Neural progenitor cell (in vitro differentiated cells): ENCODE results near the gene ZNF503. TPM values are rescaled to one million over a fixed set of nuclear protein-coding genes. Genes with fewer than 3 reads are reported as not detected.

Source experiments
- DNase-seq: peaks from one replicate; pipeline ENCODE4 v3.0.0-alpha.2; 2016; ENCODE audit warnings: low spot score
- H2AFZ ChIP-seq: fragments of 200-600 bp; sonication (generic); replicated peaks from 2 replicates; pipeline ENCODE4 v1.6.1; 2016; ENCODE audit warnings: antibody characterized with exemption
- H3F3A ChIP-seq: fragments of 200-600 bp; sonication (generic); 2 replicates; pipeline ENCODE4 v1.6.1; 2016; ENCODE audit warnings: antibody characterized with exemption, low read depth
- H3K27ac ChIP-seq: fragments of 200-600 bp; sonication (generic); 2 replicates; pipeline ENCODE4 v1.5.1; 2016; ENCODE audit warnings: mild to moderate bottlenecking
- H3K27me3 ChIP-seq: fragments of 200-600 bp; sonication (generic); 2 replicates; pipeline ENCODE4 v1.6.1; 2016; ENCODE audit warnings: mild to moderate bottlenecking, moderate library complexity
- H3K36me3 ChIP-seq: fragments of 200-600 bp; sonication (generic); 2 replicates; pipeline ENCODE4 v1.5.1; 2016
- H3K4me1 ChIP-seq: fragments of 200-600 bp; sonication (generic); 2 replicates; pipeline ENCODE4 v1.6.1; 2016; ENCODE audit warnings: mixed run types
- H3K4me2 ChIP-seq: fragments of 200-600 bp; sonication (generic); 2 replicates; pipeline ENCODE4 v1.6.1; 2016
- H3K4me3 ChIP-seq: fragments of 200-600 bp; sonication (generic); 2 replicates; pipeline ENCODE4 v1.5.1; 2016
- H3K79me2 ChIP-seq: fragments of 200-600 bp; sonication (generic); 2 replicates; pipeline ENCODE4 v1.6.1; 2016; ENCODE audit warnings: low read depth
- H3K9ac ChIP-seq: fragments of 200-600 bp; sonication (generic); 2 replicates; pipeline ENCODE4 v1.6.1; 2016
- H3K9me3 ChIP-seq: fragments of 200-600 bp; sonication (generic); 2 replicates; pipeline ENCODE4 v1.5.1; 2016; ENCODE audit warnings: low read depth
- H4K20me1 ChIP-seq: fragments of 200-600 bp; sonication (generic); 2 replicates; pipeline ENCODE4 v1.6.1; 2016; ENCODE audit warnings: low read depth
- H3K27ac Mint-ChIP-seq: 3 replicates; pipeline ENCODE4 v1.8.0; 2021; ENCODE audit warnings: mixed read lengths
- H3K27me3 Mint-ChIP-seq: 2 replicates; pipeline ENCODE4 v1.8.0; 2022; ENCODE audit warnings: low read depth, mild to moderate bottlenecking, inconsistent platforms, moderate library complexity, mixed read lengths; ENCODE audit not compliant: insufficient read depth
- H3K36me3 Mint-ChIP-seq: 3 replicates; pipeline ENCODE4 v1.8.0; 2021; ENCODE audit warnings: mixed read lengths
- H3K4me1 Mint-ChIP-seq: 3 replicates; pipeline ENCODE4 v1.8.0; 2021; ENCODE audit warnings: mixed read lengths
- H3K4me3 Mint-ChIP-seq: 3 replicates; pipeline ENCODE4 v1.8.0; 2021; ENCODE audit warnings: mild to moderate bottlenecking, moderate library complexity, mixed read lengths
- H3K9me3 Mint-ChIP-seq: 3 replicates; pipeline ENCODE4 v1.8.0; 2020; ENCODE audit warnings: mixed read lengths
- CTCF ChIP-seq: fragments of 200-600 bp; sonication (generic); IDR thresholded peaks from 2 replicates; pipeline ENCODE4 v1.5.1; 2017; ENCODE audit warnings: antibody characterized with exemption, mild to moderate bottlenecking
- EZH2 ChIP-seq: fragments of 200-600 bp; sonication (generic); IDR thresholded peaks from 2 replicates; pipeline ENCODE4 v1.6.1; 2017; ENCODE audit warnings: antibody characterized with exemption, mild to moderate bottlenecking, moderate library complexity
- EZH2phosphoT487 ChIP-seq: fragments of 200-600 bp; sonication (generic); IDR thresholded peaks from 2 replicates; pipeline ENCODE4 v1.6.1; 2017; ENCODE audit warnings: antibody characterized with exemption
- total RNA-seq: library from RNA; depleted of rRNA; stranded (reverse); fragments of >200 nt; gene quantifications from 2 replicates; pipeline ENCODE4 v1.2.3, GENCODE V29; 2015; ENCODE audit warnings: low replicate concordance

ZNF503 gene
- total RNA-seq, 1 donor from 2014 or later: 8.3 TPM

- no peaks in the 10 kb centered on the region for H3K9me3 Mint-ChIP-seq
- H3K4me3 Mint-ChIP-seq: no peak overlapping the region
- Histone ChIP-seq H3K79me2 (no peaks in the 10 kb centered on the region), H3K4me1 (no peaks in the 10 kb centered on the region), H3K9me3 (no peaks in the 10 kb centered on the region), H3K27me3 (no peaks in the 10 kb centered on the region), H4K20me1 (no peaks in the 10 kb centered on the region), H3K27ac (no peak overlapping the region), H3K4me3 (no peak overlapping the region), H3K9ac (no peak overlapping the region), H2AFZ (no peak overlapping the region), H3K4me2 (no peak overlapping the region), H3K36me3 (no peaks in the 10 kb centered on the region), H3F3A (no peaks in the 10 kb centered on the region)
- no peak overlapping the region for H3K27ac Mint-ChIP-seq
- no peak for DNase-seq
- no peaks in the 10 kb centered on the region for H3K36me3 Mint-ChIP-seq
- H3K4me1 Mint-ChIP-seq: peaks cover 3% of the 10 kb centered on the region
- H3K27me3 Mint-ChIP-seq: peaks cover 3% of the 10 kb centered on the region
- TF ChIP-seq EZH2 (no peak), CTCF (no peak), EZH2phosphoT487 (no peak)
These were observed 42.6 kb downstream of the ZNF503 start for GRCh38 chr10:75358835-75359421.

DNA sequence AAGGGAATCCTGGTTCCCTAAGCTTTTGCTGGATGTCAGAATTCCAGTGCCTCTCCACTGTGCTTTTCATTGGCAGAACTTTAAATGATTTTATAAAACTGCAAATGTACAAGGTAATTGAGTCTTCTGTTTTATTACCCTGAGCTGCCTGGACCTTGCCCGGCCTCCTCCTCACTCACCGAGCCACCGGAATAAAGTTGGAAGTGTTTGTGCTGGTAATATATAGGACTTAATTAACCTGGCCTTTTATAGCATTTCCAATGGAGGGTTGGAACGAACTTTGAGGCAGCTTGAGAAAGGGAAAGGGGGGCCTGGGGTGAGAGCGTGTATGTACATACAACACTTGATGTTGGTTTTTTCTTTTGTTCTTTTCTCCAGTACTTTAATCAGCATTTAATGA lies 43.4 kb downstream of the ZNF503 start:
- peaks cover 3% of the 10 kb centered on the region for H3K27me3 Mint-ChIP-seq
- H3K4me3 Mint-ChIP-seq: no peak overlapping the region
- H3K27ac ChIP-seq: no peak overlapping the region
- H3F3A ChIP-seq: no peaks in the 10 kb centered on the region
- H3K36me3 Mint-ChIP-seq: no peaks in the 10 kb centered on the region
- H4K20me1 ChIP-seq: no peaks in the 10 kb centered on the region
- no peak overlapping the region for H3K9ac ChIP-seq
- TF ChIP-seq CTCF (no peak), EZH2 (no peak), EZH2phosphoT487 (no peak)
- no peaks in the 10 kb centered on the region for H3K36me3 ChIP-seq
- no peaks in the 10 kb centered on the region for H3K4me1 ChIP-seq
- no peak overlapping the region for H3K4me2 ChIP-seq
- H3K4me3 ChIP-seq: no peak overlapping the region
- H3K27me3 ChIP-seq: no peaks in the 10 kb centered on the region
- H3K9me3 ChIP-seq: no peaks in the 10 kb centered on the region
- no peak overlapping the region for H2AFZ ChIP-seq
- no peak for DNase-seq
- H3K4me1 Mint-ChIP-seq: peaks cover under 1% of the 10 kb centered on the region
- H3K79me2 ChIP-seq: no peaks in the 10 kb centered on the region
- no peaks in the 10 kb centered on the region for H3K9me3 Mint-ChIP-seq
- no peak overlapping the region for H3K27ac Mint-ChIP-seq

DNA sequence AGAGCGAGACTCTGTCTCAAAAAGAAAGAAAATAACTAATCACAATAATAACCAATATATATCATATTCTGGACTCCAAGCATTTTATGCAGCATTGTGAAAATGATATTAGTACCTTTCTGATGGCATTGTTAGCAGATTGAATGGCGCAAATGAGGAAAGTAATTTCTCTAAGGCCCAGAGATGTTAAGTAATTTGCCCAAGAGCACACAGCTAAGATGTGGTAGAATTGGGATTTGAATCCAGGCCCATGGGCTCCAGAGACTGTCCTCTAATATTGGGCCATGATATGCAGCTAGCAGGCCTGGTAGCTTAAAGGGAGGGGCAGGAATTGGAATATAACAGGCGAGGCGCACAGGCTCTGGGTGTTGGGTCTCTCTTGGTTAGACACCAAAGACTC lies 44.1 kb downstream of the ZNF503 start:
- H2AFZ ChIP-seq: no peak overlapping the region
- H3K79me2 ChIP-seq: no peaks in the 10 kb centered on the region
- no peaks in the 10 kb centered on the region for H3F3A ChIP-seq
- no peak for DNase-seq
- Mint-ChIP-seq H3K27me3 (peaks cover 6% of the 10 kb centered on the region), H3K4me1 (peaks cover 6% of the 10 kb centered on the region), H3K9me3 (no peaks in the 10 kb centered on the region), H3K36me3 (no peaks in the 10 kb centered on the region), H3K4me3 (no peak overlapping the region), H3K27ac (no peak overlapping the region)
- no peak overlapping the region for H3K9ac ChIP-seq
- H3K27ac ChIP-seq: no peak overlapping the region
- H3K4me1 ChIP-seq: no peaks in the 10 kb centered on the region
- TF ChIP-seq CTCF (no peak), EZH2phosphoT487 (no peak), EZH2 (no peak)
- no peaks in the 10 kb centered on the region for H4K20me1 ChIP-seq
- no peaks in the 10 kb centered on the region for H3K36me3 ChIP-seq
- no peak overlapping the region for H3K4me3 ChIP-seq
- H3K4me2 ChIP-seq: no peak overlapping the region
- H3K27me3 ChIP-seq: no peaks in the 10 kb centered on the region
- no peaks in the 10 kb centered on the region for H3K9me3 ChIP-seq
